Measurements from ENCODE around the gene TMEM255B. TPM values are rescaled to one million over a fixed set of nuclear protein-coding genes. Genes with fewer than 3 reads are reported as not detected.

TMEM255B gene
- total RNA-seq, 1 experiment from 2014 or later: 7.7 TPM

DNA sequence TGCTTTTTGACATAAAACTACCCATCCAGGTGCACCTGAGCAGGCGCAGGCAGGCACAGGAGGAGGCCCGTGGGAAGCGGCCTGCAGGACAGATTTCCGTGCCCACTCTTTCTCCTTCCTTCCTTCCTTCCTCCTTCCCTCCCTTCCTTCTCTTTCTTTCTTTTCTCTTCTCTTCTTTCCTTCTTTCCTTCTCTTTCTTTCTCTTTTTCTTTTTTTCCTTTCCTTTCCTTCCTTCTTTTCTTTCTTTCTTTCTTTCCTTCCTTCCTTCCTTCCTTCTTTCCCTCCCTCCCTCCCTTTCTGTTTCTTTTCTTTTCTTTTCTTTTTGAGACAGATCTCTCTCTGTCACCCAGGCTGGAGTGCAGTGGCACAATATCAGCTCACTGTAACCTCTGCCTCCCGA lies 21.2 kb upstream of the TMEM255B start:
- peaks cover 0 to 5% of the 10 kb centered on the region in 2 experiments; a peak in 2 of 4 replicates for H3K9me3 ChIP-seq (ENCODE audit: control insufficient read depth in 1 of 2, insufficient read depth in 1 of 2, low read depth in 1 of 2, low read length in 2 of 2)
- no peak overlapping the region for H3K27ac ChIP-seq (ENCODE audit: low read depth, low read length)
- H2AFZ ChIP-seq (ENCODE audit: low read depth, low read length, poor library complexity, severe bottlenecking): no peak overlapping the region
- BruUV-seq (replicated peaks): no TSS peak
- no peak overlapping the region for H3K9ac ChIP-seq (ENCODE audit: low read length)
- H3K4me3 ChIP-seq (replicated peaks in 1 of 2; ENCODE audit: low read depth in 1 of 2, low read length in 2 of 2): no peak overlapping the region
- POLR2A ChIA-PET: no interaction called here
- RAD21 ChIA-PET (ENCODE audit: low non-redundant PET in 1 of 2, low total read pairs in 2 of 2, uncharacterized antibody in 2 of 2, unreplicated experiment in 2 of 2): no interaction called here
- peaks cover 9 to 14% of the 10 kb centered on the region in 2 experiments for H3K4me1 ChIP-seq (ENCODE audit: control insufficient read depth in 1 of 2, insufficient read depth in 2 of 2, low read length in 2 of 2)
- H3K9me2 ChIP-seq (ENCODE audit: insufficient read depth): no peaks in the 10 kb centered on the region
- no peak for DNase-seq (ENCODE audit: low read depth, low spot score)
- no peaks in the 10 kb centered on the region for H3K36me3 ChIP-seq (ENCODE audit: control insufficient read depth in 1 of 2, insufficient read depth in 2 of 2, low read length in 2 of 2)
- TF ChIP-seq EZH2 (IDR thresholded peaks at IDR 0.05): no peak
- CTCF ChIA-PET: no interaction called here
- no peak for ATAC-seq
- intact Hi-C loops (cut with micrococcal nuclease): no loop called here
- no peaks in the 10 kb centered on the region for H4K20me1 ChIP-seq (ENCODE audit: insufficient read depth)
- no peaks in the 10 kb centered on the region for H3K79me2 ChIP-seq (ENCODE audit: insufficient read depth, low read length)
- no peak overlapping the region for H3K4me2 ChIP-seq (ENCODE audit: low read length)
- no peaks in the 10 kb centered on the region for H3K27me3 ChIP-seq (ENCODE audit: insufficient read depth, low read length)

DNA sequence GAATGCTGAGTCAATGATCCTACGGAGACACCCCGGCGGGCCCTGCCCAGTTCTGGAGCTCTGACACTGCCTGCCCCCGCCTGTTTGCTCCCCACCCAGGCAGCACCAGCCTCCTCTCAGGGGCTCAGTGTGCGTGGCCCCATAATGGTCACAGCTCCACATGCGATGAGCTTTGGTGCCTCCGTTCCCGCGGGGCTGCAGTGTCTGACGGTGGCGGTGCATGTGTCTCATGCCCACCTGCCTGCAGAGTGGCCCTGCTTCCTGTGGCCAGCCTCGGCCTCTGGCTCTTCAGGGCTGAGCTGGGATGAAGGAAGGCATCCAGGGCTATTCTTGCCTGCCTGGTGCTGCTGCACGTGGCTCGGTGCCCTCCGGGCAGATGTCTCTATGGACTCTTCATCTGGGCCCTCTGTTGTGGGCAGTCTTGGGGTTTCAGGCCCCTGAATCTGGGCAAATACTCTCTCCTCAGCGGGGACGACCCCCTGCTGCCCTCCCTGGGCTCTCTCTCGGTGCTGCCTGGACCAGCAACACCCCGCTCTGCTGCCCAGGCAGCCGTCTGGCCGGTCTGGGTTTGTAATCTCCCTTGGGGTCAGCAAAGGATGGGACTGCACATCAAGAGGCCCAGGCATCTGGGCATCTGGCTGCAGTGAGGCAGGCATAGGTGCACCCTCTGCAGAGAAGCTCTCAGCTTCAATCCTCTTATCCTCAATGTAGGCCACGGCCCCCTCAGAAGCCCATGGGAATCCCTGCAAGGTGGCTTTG lies 19.3 kb upstream of the TMEM255B start:
- Histone ChIP-seq H3K4me2 (ENCODE audit: low read length) (no peak overlapping the region), H3K4me1 (ENCODE audit: control insufficient read depth in 1 of 2, insufficient read depth in 2 of 2, low read length in 2 of 2) (peaks cover 9 to 14% of the 10 kb centered on the region in 2 experiments), H3K9ac (ENCODE audit: low read length) (no peak overlapping the region), H3K4me3 (replicated peaks in 1 of 2; ENCODE audit: low read depth in 1 of 2, low read length in 2 of 2) (no peak overlapping the region), H3K27ac (ENCODE audit: low read depth, low read length) (no peak overlapping the region), H2AFZ (ENCODE audit: low read depth, low read length, poor library complexity, severe bottlenecking) (no peak overlapping the region), H3K9me2 (ENCODE audit: insufficient read depth) (no peaks in the 10 kb centered on the region), H3K27me3 (ENCODE audit: insufficient read depth, low read length) (no peaks in the 10 kb centered on the region), H3K36me3 (ENCODE audit: control insufficient read depth in 1 of 2, insufficient read depth in 2 of 2, low read length in 2 of 2) (no peaks in the 10 kb centered on the region), H4K20me1 (ENCODE audit: insufficient read depth) (no peaks in the 10 kb centered on the region), H3K9me3 (ENCODE audit: control insufficient read depth in 1 of 2, insufficient read depth in 1 of 2, low read depth in 1 of 2, low read length in 2 of 2) (no peaks in the 10 kb centered on the region), H3K79me2 (ENCODE audit: insufficient read depth, low read length) (no peaks in the 10 kb centered on the region)
- DNase-seq (ENCODE audit: low read depth, low spot score) (no peak), ATAC-seq (no peak)
- intact Hi-C loops (cut with micrococcal nuclease): no loop called here
- ChIA-PET RAD21 (ENCODE audit: low non-redundant PET in 1 of 2, low total read pairs in 2 of 2, uncharacterized antibody in 2 of 2, unreplicated experiment in 2 of 2) (no interaction called here), POLR2A (no interaction called here), CTCF (no interaction called here)
- TF ChIP-seq, protein P1, sequence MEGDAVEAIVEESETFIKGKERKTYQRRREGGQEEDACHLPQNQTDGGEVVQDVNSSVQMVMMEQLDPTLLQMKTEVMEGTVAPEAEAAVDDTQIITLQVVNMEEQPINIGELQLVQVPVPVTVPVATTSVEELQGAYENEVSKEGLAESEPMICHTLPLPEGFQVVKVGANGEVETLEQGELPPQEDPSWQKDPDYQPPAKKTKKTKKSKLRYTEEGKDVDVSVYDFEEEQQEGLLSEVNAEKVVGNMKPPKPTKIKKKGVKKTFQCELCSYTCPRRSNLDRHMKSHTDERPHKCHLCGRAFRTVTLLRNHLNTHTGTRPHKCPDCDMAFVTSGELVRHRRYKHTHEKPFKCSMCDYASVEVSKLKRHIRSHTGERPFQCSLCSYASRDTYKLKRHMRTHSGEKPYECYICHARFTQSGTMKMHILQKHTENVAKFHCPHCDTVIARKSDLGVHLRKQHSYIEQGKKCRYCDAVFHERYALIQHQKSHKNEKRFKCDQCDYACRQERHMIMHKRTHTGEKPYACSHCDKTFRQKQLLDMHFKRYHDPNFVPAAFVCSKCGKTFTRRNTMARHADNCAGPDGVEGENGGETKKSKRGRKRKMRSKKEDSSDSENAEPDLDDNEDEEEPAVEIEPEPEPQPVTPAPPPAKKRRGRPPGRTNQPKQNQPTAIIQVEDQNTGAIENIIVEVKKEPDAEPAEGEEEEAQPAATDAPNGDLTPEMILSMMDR (IDR thresholded peaks at IDR 0.05 in 2 of 3, conservative IDR thresholded peaks at IDR 0.05 in 1 of 3; ENCODE audit: borderline replicate concordance in 1 of 3, insufficient read depth in 1 of 3, low read depth in 2 of 3, low read length in 2 of 3): no peak
- TF ChIP-seq FOSL1 (IDR thresholded peaks at IDR 0.05; ENCODE audit: low read depth) (no peak), TCF7L2 (IDR thresholded peaks at IDR 0.05; ENCODE audit: borderline replicate concordance, extremely low read depth, insufficient read depth, insufficient read length) (no peak), SRF (IDR thresholded peaks at IDR 0.05; ENCODE audit: low read depth) (no peak), EZH2 (IDR thresholded peaks at IDR 0.05) (no peak), EZH2phosphoT487 (IDR thresholded peaks at IDR 0.05; ENCODE audit: borderline replicate concordance) (no peak), SP1 (IDR thresholded peaks at IDR 0.05; ENCODE audit: low read depth) (no peak), POLR2A (IDR thresholded peaks at IDR 0.05; ENCODE audit: borderline replicate concordance, extremely low read depth, insufficient read depth, insufficient read length) (no peak), EGR1 (IDR thresholded peaks at IDR 0.05; ENCODE audit: low read depth) (no peak), CBX3 (IDR thresholded peaks at IDR 0.05; ENCODE audit: low read depth) (no peak), JUND (IDR thresholded peaks at IDR 0.05) (no peak), ZFX (IDR thresholded peaks at IDR 0.05) (no peak), POLR2AphosphoS5 (IDR thresholded peaks at IDR 0.05; ENCODE audit: low read depth, low read length) (no peak)
- TF ChIP-seq, protein P2, sequence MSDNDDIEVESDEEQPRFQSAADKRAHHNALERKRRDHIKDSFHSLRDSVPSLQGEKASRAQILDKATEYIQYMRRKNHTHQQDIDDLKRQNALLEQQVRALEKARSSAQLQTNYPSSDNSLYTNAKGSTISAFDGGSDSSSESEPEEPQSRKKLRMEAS (IDR thresholded peaks at IDR 0.05): no peak
- BruUV-seq (replicated peaks): no TSS peak
